ENCODE results near the gene NTRK1.

The NTRK1 gene

DNA sequence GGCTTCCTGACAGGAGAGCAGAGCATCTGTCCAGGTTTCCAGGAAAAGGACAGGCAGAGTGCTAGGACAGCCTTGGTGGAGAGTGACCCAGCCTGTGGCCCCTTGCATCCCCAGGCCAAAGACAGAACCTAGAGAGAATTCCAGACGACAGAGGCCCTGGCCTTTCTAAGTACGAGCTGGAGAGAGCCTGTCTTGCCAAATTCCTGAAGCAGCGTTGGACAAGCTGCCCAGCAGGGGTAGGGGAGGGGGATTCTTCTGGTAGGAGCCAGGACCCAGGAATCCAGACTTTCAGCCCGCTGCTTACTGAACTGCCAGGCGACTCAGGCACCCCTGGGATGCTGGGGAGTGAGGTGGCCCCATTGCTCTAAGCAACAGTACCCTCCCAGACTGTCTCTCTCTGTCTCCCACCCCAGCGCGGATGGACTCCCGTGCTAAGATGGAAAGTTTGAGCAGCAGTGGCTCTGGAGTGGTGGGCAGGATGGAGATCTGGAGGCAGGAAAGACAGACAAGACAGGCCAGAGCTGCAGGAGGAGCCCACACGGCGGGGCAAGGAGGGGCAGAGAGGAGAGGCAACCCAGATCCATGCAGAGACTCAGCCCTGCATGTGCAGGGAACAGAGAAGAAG lies 24.0 kb downstream of the NTRK1 start:
- no peak overlapping the region for H3K4me3 ChIP-seq (ENCODE audit: low read length)
- no peak for DNase-seq (ENCODE audit: low read depth)

DNA sequence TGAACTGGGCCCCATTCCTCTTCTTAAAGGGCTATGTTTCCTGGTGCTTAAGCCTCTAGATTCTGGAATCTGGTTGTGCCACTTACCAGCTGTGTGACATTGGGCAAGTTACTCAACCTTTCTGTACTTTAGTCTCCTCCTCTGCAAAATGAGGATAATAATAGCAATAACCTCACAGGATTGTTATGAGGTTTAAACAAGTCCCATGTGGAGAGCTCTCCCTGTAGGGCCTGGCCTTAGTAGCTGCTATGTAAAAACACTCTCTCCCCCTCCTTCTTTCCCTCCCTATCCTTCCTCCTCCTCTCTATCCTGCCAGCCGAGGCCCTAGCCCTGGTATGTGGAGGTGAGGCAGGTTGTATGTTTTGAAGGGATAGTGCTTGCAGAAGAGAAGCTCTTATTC lies 24.6 kb downstream of the NTRK1 start:
- no peak for DNase-seq (ENCODE audit: low read depth)
- H3K4me3 ChIP-seq (ENCODE audit: low read length) = no peak overlapping the region
- TF ChIP-seq CTCF (IDR thresholded peaks at IDR 0.05; ENCODE audit: insufficient read depth, low read depth, low read length, missing control alignments) = no peak

More for the DNA sequence above, 24.0 kb downstream of the NTRK1 start:
- no peak for TF ChIP-seq CTCF (IDR thresholded peaks at IDR 0.05; ENCODE audit: insufficient read depth, low read depth, low read length, missing control alignments)

GRCh38 chr1:156885880-156886355 lies 25.3 kb downstream of the NTRK1 start:
- H3K4me3 ChIP-seq (ENCODE audit: low read length) = no peak overlapping the region
- no peak for TF ChIP-seq CTCF (IDR thresholded peaks at IDR 0.05; ENCODE audit: insufficient read depth, low read depth, low read length, missing control alignments)
- DNase-seq (ENCODE audit: low read depth) = no peak

DNA sequence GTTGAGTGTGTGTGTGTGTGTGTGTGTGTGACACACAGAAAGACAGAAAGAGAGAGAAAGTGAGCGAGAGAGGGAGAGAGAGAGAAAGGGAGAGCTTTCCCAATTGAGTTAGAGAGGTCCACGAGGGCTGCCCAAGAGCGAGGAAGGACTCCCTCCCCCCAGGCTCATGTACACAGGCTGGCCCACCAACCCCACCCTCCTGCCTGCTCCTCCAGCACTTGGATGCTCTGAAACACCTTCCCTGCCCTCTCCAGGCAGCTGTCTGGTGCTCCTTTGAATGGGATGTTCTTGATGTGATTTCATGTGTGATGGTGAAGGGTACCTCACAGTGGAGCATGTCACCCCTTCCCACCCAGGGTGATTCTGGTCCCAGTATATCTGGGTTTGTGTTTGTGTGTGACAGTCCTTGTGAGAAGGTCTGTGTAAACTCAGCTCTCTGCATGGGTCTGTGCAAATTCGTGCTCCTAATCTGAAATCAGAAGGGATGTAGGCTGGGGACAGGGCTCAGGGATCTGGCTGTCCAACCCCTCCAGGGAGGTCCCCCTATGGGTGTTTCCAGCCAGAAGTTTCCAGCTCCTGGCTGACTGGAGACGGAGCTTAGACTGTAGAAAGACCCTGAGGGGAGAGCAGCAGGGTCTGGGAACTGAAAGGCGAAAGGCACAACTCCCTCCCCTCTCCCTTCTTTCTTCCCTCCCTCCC lies 26.1 kb downstream of the NTRK1 start:
- no peak for DNase-seq (ENCODE audit: low read depth)
- H3K4me3 ChIP-seq (ENCODE audit: low read length) = no peak overlapping the region
- TF ChIP-seq CTCF (IDR thresholded peaks at IDR 0.05; ENCODE audit: insufficient read depth, low read depth, low read length, missing control alignments) = no peak

GRCh38 chr1:156887317-156887716 lies 26.7 kb downstream of the NTRK1 start:
- no peak for TF ChIP-seq CTCF (IDR thresholded peaks at IDR 0.05; ENCODE audit: insufficient read depth, low read depth, low read length, missing control alignments)
- DNase-seq (ENCODE audit: low read depth) = no peak
- H3K4me3 ChIP-seq (ENCODE audit: low read length) = no peak overlapping the region

DNA sequence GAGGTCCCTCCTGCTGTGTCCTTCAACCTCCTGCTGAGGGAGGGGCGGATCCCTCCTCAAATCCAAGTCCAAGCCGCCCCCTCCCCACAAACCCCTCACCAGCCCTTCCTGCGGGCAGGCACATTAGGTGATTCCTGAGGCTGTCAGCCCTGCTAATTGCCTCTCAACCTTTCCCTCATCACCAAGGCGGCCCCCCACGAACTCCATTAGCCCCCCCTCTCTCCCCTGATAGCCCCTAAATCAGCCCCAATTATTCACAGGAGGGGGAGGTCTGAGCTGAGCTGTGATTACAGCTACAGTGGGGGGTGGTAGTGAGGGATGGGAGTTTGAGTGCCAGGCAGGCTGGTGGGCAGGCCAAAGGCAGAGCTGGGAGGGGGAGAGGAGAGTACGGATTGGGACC lies 27.1 kb downstream of the NTRK1 start:
- TF ChIP-seq CTCF (IDR thresholded peaks at IDR 0.05; ENCODE audit: insufficient read depth, low read depth, low read length, missing control alignments) = no peak
- DNase-seq (ENCODE audit: low read depth) = no peak

More for the DNA sequence above, 27.1 kb downstream of the NTRK1 start:
- no peak overlapping the region for H3K4me3 ChIP-seq (ENCODE audit: low read length)
